Measurements from ENCODE around the gene NOC4L. TPM values are rescaled to one million over a fixed set of nuclear protein-coding genes. Genes with fewer than 3 reads are reported as not detected.
"Not testable (repeated sequence)": the region's sequence is repeated elsewhere in the genome, so short reads cannot be mapped to it uniquely, and the experiment has no call there.

The NOC4L gene
- total and polyA plus RNA-seq, 10 donors: 8.3 to 38.6 (median 16.4) TPM

DNA sequence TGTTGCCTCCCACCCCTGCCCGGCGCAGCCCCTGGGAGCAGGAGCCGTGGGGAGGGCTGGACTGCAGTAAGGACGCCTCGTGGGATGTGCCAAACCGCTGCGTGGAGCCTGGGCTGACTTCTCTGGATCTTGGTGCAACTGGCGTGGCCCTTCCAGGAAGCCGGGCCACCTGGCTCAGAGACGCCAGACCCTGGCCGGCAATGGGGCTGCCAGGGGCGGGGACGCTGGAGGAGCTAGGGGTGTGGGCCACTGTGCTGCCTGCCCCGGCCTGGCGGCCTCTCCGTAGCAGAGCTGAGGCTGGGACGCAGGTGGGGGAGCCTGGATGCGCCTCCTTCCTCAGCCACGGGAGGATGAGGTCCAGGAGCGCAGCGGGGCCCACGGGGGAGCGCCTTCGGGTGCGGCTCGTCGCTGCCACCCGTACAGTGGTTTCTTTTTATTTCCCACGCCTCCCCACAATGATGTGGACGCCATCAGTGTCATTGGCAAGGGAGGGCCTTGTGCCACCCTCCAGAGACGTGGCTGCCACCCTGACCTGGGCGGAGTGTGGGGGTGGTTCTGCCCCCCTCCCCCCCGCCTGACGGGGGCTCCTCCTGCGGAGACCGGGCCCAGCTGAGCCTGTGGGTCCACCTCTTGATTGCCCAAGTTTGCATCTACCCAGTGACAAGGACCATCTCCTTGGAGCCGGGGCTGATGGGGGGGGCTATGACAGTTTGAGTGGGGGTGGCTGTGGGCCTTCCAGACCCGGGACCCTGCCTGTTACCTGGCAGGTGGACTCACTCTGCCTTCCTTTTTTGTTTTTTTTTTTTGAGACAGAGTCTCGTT lies 11.4 kb upstream of the NOC4L start:
- Histone ChIP-seq H3K36me3 (peaks cover 0 to 23% (median 4%) of the 10 kb centered on the region in 6 donors), H3K4me1 (no peaks in the 10 kb centered on the region), H3K9me3 (peaks cover 0 to 10% (median 7%) of the 10 kb centered on the region in 8 donors), H3K27me3 (replicated peaks in 1 of 7) (no peaks in the 10 kb centered on the region), H3K4me3 (no peak overlapping the region), H3K27ac (no peak overlapping the region)
- DNase-seq: peak; percentile 73
- TF ChIP-seq, protein P1, sequence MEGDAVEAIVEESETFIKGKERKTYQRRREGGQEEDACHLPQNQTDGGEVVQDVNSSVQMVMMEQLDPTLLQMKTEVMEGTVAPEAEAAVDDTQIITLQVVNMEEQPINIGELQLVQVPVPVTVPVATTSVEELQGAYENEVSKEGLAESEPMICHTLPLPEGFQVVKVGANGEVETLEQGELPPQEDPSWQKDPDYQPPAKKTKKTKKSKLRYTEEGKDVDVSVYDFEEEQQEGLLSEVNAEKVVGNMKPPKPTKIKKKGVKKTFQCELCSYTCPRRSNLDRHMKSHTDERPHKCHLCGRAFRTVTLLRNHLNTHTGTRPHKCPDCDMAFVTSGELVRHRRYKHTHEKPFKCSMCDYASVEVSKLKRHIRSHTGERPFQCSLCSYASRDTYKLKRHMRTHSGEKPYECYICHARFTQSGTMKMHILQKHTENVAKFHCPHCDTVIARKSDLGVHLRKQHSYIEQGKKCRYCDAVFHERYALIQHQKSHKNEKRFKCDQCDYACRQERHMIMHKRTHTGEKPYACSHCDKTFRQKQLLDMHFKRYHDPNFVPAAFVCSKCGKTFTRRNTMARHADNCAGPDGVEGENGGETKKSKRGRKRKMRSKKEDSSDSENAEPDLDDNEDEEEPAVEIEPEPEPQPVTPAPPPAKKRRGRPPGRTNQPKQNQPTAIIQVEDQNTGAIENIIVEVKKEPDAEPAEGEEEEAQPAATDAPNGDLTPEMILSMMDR (IDR thresholded peaks at IDR 0.05 in 8 of 11, conservative IDR thresholded peaks at IDR 0.05 in 3 of 11): no peak
- TF ChIP-seq POLR2AphosphoS5 (IDR thresholded peaks at IDR 0.05) (peak in 2 of 3 donors; percentile 13 to 43), POLR2A (IDR thresholded peaks at IDR 0.05) (no peak)
- intact Hi-C loops (cut with DNase I; ENCODE audit: low total_unique reads): no loop called here
- WGBS, 5 donors: 82 to 91% (median 90%) methylated on average over 24 to 39 of the region's 39 CpGs

GRCh38 chr12:132133952-132134652 lies 10.2 kb upstream of the NOC4L start:
- no peaks in the 10 kb centered on the region for H3K27me3 ChIP-seq (replicated peaks in 1 of 7)
- no peaks in the 10 kb centered on the region for H3K9me3 ChIP-seq
- peaks cover 0 to 23% (median 9%) of the 10 kb centered on the region in 6 donors for H3K36me3 ChIP-seq
- H3K27ac ChIP-seq: no peak overlapping the region
- no peak overlapping the region for H3K4me3 ChIP-seq
- no peak for TF ChIP-seq POLR2A (IDR thresholded peaks at IDR 0.05)
- TF ChIP-seq, protein P1 (IDR thresholded peaks at IDR 0.05 in 8 of 11, conservative IDR thresholded peaks at IDR 0.05 in 3 of 11): no peak
- TF ChIP-seq POLR2AphosphoS5 (IDR thresholded peaks at IDR 0.05): peak in 2 of 3 donors; percentile 22 to 31
- H3K4me1 ChIP-seq: no peaks in the 10 kb centered on the region
- WGBS, 5 donors: 71 to 80% (median 75%) methylated on average over 15 to 27 of the region's 27 CpGs
- DNase-seq: peak; percentile 69
- intact Hi-C loops (cut with DNase I; ENCODE audit: low total_unique reads): no loop called here

DNA sequence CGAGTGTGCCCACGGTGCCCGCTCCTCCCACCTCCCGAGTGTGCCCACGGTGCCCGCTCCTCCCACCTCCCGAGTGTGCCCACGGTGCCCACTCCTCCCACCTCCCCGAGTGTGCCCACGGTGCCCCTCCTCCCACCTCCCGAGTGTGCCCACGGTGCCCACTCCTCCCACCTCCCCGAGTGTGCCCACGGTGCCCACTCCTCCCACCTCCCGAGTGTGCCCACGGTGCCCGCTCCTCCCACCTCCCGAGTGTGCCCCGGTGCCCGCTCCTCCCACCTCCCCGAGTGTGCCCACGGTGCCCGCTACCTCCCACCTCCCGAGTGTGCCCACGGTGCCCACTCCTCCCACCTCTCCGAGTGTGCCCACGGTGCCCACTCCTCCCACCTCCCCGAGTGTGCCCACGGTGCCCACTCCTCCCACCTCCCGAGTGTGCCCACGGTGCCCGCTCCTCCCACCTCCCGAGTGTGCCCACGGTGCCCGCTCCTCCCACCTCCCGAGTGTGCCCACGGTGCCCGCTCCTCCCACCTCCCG lies 9.5 kb upstream of the NOC4L start:
- DNase-seq; H3K9me3 ChIP-seq; H3K4me3 ChIP-seq; H3K27ac ChIP-seq; intact Hi-C loops (cut with DNase I; ENCODE audit: low total_unique reads); H3K27me3 ChIP-seq (replicated peaks in 1 of 7); H3K4me1 ChIP-seq: not testable (repeated sequence)
- H3K36me3 ChIP-seq: peaks cover 0 to 23% (median 15%) of the 10 kb centered on the region in 6 donors
- 92 to 100% (median 94%) methylated on average over 4 to 39 of the region's 39 CpGs for whole genome bisulfite sequencing, 5 donors

- intact Hi-C loops (cut with DNase I; ENCODE audit: low total_unique reads); H3K4me3 ChIP-seq; DNase-seq; H3K9me3 ChIP-seq; H3K27me3 ChIP-seq (replicated peaks in 1 of 7); H3K27ac ChIP-seq; H3K4me1 ChIP-seq: not testable (repeated sequence)
- peaks cover 0 to 38% (median 31%) of the 10 kb centered on the region in 6 donors for H3K36me3 ChIP-seq
- 83 to 90% (median 88%) methylated on average over 9 to 21 of the region's 21 CpGs for WGBS, 5 donors
These were observed 8.0 kb upstream of the NOC4L start for GRCh38 chr12:132136226-132136625.

Measured in spleen (tissue), 11 donors.